SJSA1 (cell line): ENCODE data around the gene ATRNL1. TPM values are rescaled to one million over a fixed set of nuclear protein-coding genes. Genes with fewer than 3 reads are reported as not detected.
"Not testable (repeated sequence)": the region's sequence is repeated elsewhere in the genome, so short reads cannot be mapped to it uniquely, and the experiment has no call there.

ENCODE experiments used
- DNase-seq, 2 experiments: peaks; one replicate each; pipeline ENCODE4 v3.0.0-alpha.2; 2015 to 2020; ENCODE audit warnings: low spot score in 2 of 2, low read depth in 1 of 2
- H3K27ac ChIP-seq: fragments of 250-450 bp; sonication (Bioruptor Pico); 2 replicates; pipeline ENCODE4 v1.5.1; 2020; ENCODE audit warnings: mild to moderate bottlenecking, moderate library complexity
- H3K27me3 ChIP-seq: fragments of 250-450 bp; sonication (Bioruptor Pico); replicated peaks from 2 replicates; pipeline ENCODE4 v1.5.1; 2020; ENCODE audit warnings: mild to moderate bottlenecking, moderate library complexity
- H3K36me3 ChIP-seq: fragments of 250-450 bp; sonication (Bioruptor Pico); 2 replicates; pipeline ENCODE4 v1.5.1; 2020; ENCODE audit warnings: mild to moderate bottlenecking
- H3K4me1 ChIP-seq: fragments of 250-450 bp; sonication (Bioruptor Pico); replicated peaks from 2 replicates; pipeline ENCODE4 v1.6.1; 2021; ENCODE audit warnings: mild to moderate bottlenecking
- H3K4me3 ChIP-seq: fragments of 250-450 bp; sonication (Bioruptor Pico); 2 replicates; pipeline ENCODE4 v1.5.1; 2020; ENCODE audit warnings: mild to moderate bottlenecking
- H3K9me3 ChIP-seq: fragments of 250-450 bp; sonication (Bioruptor Pico); replicated peaks from 2 replicates; pipeline ENCODE4 v1.5.1; 2020; ENCODE audit warnings: mild to moderate bottlenecking
- total RNA-seq: library from RNA; depleted of rRNA; stranded (reverse); fragments of >200 nt; shearing (Covaris generic); gene quantifications from 2 replicates; pipeline ENCODE4 v1.2.3, GENCODE V29; 2014

Gene ATRNL1
- total RNA-seq, 1 experiment from 2014 or later = 32.1 TPM

DNA sequence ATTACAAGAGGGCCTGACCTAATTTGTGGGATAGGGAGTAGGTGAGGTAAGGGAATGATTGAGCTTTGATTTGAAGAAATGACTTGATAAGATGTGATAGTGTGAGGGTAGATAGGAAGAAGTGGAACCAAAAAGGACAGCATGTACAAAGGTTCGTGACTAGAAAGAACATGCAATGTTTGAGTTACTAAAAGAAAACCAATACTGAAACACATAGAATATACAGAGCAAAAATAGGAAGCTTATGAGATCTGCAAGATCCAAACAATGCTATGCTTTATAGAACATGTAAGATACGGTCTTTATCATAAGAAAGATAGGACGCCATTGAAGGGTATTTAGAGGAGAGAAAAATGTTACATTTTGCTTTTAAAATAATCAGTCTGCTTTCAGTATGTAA is 343.8 kb downstream of the ATRNL1 start:
- no peaks in the 10 kb centered on the region for H3K9me3 ChIP-seq
- no peak overlapping the region for H3K4me3 ChIP-seq
- H3K36me3 ChIP-seq = no peaks in the 10 kb centered on the region
- H3K27ac ChIP-seq = no peak overlapping the region
- DNase-seq = no peak
- no peaks in the 10 kb centered on the region for H3K27me3 ChIP-seq
- H3K4me1 ChIP-seq = no peaks in the 10 kb centered on the region

DNA sequence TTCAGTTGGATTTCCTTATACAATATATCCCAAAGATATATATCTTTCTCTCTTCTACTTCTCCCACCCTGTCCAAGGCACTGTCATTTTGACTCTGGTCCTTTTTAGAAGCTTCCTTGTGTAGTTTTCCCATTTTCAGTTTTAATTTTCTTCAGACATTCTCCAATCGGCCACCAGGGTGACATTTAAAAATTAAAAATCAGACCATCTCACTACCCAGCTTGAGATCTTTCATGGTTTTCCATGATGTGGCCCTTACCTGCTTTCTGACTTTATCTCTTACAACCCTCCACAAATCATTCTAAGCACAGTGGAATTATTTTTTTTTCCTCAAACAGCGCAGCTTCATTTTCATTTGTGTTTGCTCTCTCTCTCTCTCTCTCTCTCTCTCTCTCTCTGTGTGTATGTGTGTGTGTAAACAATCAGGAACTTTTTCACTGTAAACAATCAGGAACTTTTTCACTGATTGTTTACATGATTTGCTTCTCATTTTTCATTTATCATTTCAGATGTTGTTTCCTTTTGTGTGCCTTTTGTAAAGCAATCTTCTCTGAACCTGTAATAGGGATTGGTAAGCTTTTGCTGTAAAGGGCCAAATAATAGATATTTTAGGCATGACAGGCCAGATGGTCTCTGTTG is 348.9 kb downstream of the ATRNL1 start:
- no peaks in the 10 kb centered on the region for H3K27me3 ChIP-seq
- no peak overlapping the region for H3K4me3 ChIP-seq
- H3K9me3 ChIP-seq = no peaks in the 10 kb centered on the region
- H3K4me1 ChIP-seq = no peaks in the 10 kb centered on the region
- DNase-seq = no peak
- H3K27ac ChIP-seq = no peak overlapping the region
- H3K36me3 ChIP-seq = no peaks in the 10 kb centered on the region

DNA sequence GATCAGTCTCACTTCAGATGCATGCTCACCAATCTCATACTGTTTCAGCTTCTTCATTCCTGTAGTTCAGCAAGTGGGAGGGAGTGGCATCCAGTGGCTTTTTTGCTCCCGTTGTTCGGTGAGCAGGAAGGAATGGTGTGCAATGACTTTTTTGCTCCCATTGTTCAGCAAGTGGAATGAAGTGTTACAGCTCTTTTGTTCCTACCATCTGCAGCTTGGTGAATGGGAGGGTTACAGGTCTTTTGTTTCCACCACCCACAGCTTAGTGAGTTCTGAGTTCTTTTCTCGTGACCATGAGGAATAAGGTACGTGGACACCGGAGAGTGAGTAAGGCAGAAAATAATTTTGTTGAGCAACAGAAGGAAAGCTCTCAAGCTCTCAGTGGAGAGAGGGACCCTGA is 363.6 kb downstream of the ATRNL1 start:
- no peaks in the 10 kb centered on the region for H3K9me3 ChIP-seq
- no peak overlapping the region for H3K4me3 ChIP-seq
- no peaks in the 10 kb centered on the region for H3K4me1 ChIP-seq
- H3K27me3 ChIP-seq = no peaks in the 10 kb centered on the region
- no peaks in the 10 kb centered on the region for H3K36me3 ChIP-seq
- H3K27ac ChIP-seq = no peak overlapping the region
- no peak for DNase-seq

DNA sequence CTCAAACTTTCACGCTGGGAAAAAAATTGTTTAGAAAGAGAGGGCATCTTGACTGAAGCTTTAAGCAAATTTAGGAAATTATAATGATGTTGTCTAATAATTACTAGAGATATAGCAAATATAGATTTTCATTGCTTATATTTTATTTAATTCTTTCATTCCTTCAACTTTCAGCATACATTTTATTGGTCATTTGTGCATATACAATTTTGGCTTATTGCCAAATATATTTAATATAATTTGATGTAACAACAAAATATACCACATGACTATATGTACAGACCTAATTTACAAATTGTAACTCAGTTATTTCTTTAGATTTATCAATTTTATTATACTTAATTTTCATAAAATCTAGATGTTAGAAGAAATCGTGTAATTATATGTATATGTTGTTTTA is 390.1 kb downstream of the ATRNL1 start:
- Histone ChIP-seq H3K27ac (no peak overlapping the region), H3K36me3 (no peaks in the 10 kb centered on the region), H3K9me3 (no peaks in the 10 kb centered on the region), H3K4me3 (no peak overlapping the region), H3K27me3 (no peaks in the 10 kb centered on the region), H3K4me1 (no peaks in the 10 kb centered on the region)
- no peak for DNase-seq

DNA sequence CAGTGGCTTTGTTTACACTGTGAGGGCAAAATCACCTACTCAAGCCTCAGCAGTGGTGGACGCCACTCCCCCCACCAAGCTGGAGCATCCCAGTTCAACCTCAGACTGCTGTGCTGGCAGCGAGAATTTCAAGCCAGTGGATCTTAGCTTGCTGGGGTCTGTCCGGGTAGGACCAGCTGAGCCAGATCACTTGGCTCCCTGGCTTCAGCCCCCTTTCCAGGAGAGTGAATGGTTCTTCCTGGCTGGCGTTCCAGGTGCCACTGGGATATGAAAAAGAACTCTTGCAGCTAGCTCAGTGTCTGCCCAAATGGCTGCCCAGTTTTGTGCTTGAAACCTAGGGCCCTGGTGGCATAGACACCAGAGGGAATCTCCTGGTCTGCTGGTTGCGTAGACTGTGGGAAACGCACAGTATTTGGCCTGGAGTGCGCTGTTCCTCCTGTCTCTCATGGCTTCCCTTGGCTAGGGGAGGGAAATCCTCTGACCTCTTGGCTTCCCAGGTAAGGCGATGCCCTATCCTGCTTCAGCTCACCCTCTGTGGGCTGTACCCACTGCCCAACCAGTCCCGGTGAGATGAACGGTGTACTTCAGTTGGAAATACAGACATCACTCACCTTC is 398.5 kb downstream of the ATRNL1 start:
- Histone ChIP-seq H3K4me3 (no peak overlapping the region), H3K27ac (no peak overlapping the region), H3K4me1 (no peaks in the 10 kb centered on the region), H3K27me3 (no peaks in the 10 kb centered on the region), H3K36me3 (no peaks in the 10 kb centered on the region), H3K9me3 (no peaks in the 10 kb centered on the region)
- no peak for DNase-seq

DNA sequence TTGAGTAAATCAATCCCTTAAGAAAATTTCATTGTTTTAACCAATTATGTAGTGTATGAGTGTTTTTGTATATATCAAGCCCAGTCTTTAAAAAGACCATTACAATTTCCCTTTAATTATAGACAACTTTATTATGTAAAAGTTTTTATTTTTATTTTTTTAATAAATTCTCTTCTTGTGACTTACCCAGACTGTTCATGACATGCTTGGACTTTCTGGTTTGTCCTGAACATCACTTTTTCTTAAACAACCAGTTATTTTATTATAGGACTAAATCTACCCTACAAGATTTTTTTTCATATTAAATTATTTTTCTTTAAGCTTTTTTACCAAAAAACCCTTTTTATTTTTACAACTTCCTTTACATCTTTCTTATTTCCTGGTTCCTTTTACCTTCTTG is 410.4 kb downstream of the ATRNL1 start:
- no peaks in the 10 kb centered on the region for H3K36me3 ChIP-seq
- DNase-seq = no peak
- H3K9me3 ChIP-seq = no peaks in the 10 kb centered on the region
- H3K4me3 ChIP-seq = no peak overlapping the region
- H3K4me1 ChIP-seq = no peaks in the 10 kb centered on the region
- H3K27ac ChIP-seq = no peak overlapping the region
- H3K27me3 ChIP-seq = no peaks in the 10 kb centered on the region

DNA sequence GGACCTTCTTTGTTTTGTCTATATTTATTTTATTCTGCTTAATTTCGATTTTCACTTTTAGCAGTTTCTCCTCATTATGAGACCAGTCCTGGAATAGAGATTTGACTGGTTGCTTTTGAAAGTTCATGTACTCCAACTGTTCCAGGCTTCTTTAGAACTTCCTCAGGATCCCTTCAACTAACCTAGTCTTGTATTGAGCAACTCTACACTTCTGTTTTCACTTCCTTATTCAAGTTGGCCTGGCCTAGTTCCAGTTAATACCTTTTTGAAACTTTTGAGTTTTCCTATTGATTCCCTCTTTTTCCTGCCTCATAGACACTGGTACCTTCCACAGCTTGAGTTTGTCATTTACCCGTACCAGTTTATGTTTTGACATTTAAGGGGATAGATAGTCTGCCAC is 421.7 kb downstream of the ATRNL1 start:
- DNase-seq = no peak
- Histone ChIP-seq H3K27ac (no peak overlapping the region), H3K9me3 (no peaks in the 10 kb centered on the region), H3K36me3 (no peaks in the 10 kb centered on the region), H3K27me3 (no peaks in the 10 kb centered on the region), H3K4me3 (no peak overlapping the region), H3K4me1 (no peaks in the 10 kb centered on the region)

DNA sequence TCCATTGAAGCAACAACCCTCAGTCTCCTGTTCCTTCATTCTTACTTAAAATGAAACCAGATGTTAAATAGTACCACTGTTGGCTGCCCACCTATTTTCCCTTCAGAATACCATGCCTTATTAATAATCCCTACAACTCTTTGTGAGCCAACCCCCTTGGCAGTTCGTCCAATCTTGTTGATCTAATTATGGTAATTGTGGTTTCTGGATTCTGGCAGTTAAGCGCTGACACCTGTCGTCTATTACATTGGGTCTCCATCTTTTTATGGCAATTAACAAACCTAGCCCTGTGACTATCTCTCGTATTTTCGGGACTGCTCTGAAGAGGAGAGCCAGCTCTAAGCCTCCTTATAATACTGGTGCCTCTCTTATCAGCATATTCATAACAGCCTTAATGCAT is 432.0 kb downstream of the ATRNL1 start:
- no peaks in the 10 kb centered on the region for H3K27me3 ChIP-seq
- no peaks in the 10 kb centered on the region for H3K36me3 ChIP-seq
- no peaks in the 10 kb centered on the region for H3K4me1 ChIP-seq
- no peaks in the 10 kb centered on the region for H3K9me3 ChIP-seq
- no peak for DNase-seq
- no peak overlapping the region for H3K27ac ChIP-seq
- no peak overlapping the region for H3K4me3 ChIP-seq

DNA sequence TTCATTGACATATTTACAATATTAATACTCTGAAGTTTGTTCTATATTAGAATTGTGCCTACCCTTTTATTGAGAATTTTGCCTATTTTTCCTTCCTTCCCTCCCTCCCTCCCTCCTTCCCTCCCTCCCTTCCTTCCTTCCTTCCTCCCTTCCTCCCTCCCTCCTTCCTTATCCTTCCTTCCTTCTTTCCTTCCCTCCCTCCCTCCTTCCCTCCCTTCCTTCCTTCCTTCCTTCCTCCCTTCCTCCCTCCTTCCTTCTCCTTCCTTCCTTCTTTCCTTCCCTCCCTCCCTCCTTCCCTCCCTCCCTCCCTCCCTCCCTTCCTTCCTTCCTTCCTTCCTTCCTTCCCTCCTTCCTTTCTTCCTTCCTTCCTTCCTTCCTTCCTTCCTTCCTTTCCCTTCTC is 434.5 kb downstream of the ATRNL1 start:
- not testable (repeated sequence) for H3K4me1 ChIP-seq, H3K9me3 ChIP-seq, H3K4me3 ChIP-seq, H3K27me3 ChIP-seq, H3K36me3 ChIP-seq, DNase-seq, H3K27ac ChIP-seq

DNA sequence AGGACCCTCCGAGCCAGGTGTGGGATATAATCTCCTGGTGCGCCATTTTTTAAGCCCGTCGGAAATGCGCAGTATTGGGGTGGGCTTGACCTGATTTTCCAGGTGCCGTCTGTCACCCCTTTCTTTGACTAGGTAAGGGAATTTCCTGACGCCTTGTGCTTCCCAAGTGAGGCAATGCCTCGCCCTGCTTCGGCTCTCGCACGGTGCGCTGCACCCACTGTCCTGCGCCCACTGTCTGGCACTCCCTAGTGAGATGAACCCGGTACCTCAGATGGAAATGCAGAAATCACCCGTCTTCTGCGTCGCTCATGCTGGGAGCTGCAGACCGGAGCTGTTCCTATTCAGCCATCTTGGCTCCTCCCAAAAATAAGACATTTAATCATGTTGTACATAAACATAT is 443.2 kb downstream of the ATRNL1 start:
- H3K27me3 ChIP-seq, DNase-seq, H3K36me3 ChIP-seq, H3K27ac ChIP-seq, H3K4me3 ChIP-seq, H3K4me1 ChIP-seq, H3K9me3 ChIP-seq: not testable (repeated sequence)

DNA sequence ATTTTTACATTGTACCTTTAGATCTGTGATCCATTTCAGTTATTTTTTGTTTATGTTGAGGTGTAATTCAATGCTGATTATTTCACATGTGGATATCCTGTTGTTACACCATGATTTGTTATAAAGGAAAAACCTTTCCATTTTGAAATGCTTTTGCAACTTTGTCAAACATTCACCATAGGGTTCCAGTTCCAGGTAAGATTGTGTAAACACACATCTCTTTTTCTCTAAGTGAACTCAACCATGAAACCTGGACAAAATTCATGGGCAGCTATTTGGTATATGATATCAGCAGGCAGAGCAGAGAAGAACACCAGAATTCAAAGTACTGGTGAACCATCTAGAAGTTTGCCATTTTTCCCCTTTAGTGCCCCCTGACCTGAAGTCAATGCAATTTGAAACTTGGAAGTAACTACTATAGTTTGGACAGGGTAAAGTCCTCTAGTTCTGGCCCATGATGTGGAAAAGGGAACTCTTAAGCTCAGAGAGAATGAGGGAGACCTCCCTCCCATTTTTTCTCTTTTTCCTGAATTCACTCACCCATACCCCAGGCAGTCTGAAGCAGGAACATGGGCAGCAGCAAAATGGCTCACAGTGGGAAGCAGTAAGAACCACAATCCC is 446.1 kb downstream of the ATRNL1 start:
- H3K9me3 ChIP-seq = no peaks in the 10 kb centered on the region
- DNase-seq = no peak
- no peak overlapping the region for H3K4me3 ChIP-seq
- H3K27me3 ChIP-seq = no peaks in the 10 kb centered on the region
- H3K36me3 ChIP-seq = no peaks in the 10 kb centered on the region
- no peaks in the 10 kb centered on the region for H3K4me1 ChIP-seq
- H3K27ac ChIP-seq = no peak overlapping the region

DNA sequence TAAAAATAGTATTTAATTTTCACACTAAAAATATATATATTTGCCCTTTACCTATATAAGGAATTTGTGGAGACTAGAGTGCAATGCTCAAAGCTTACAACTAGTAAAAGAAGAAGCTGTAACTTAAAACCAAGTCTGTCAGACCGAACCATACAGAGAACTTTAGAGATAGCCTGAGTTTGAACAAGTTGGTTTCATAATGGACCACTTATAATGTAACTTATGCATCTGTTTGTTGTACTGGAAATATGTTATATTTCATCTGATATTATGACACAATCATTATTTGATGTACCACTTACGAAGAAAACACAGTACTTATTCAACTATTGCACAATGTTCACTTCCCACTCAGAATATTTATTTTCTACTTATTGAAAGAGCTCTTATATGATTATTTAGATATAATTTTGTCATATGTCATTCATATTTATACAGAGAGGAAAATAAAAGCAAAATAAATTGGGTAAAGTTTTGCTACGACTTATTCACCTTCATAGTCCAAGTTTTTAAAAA is 462.8 kb downstream of the ATRNL1 start:
- no peak overlapping the region for H3K4me3 ChIP-seq
- H3K27ac ChIP-seq = no peak overlapping the region
- DNase-seq = no peak
- H3K27me3 ChIP-seq = no peaks in the 10 kb centered on the region
- no peaks in the 10 kb centered on the region for H3K4me1 ChIP-seq
- H3K9me3 ChIP-seq = no peaks in the 10 kb centered on the region
- H3K36me3 ChIP-seq = no peaks in the 10 kb centered on the region

DNA sequence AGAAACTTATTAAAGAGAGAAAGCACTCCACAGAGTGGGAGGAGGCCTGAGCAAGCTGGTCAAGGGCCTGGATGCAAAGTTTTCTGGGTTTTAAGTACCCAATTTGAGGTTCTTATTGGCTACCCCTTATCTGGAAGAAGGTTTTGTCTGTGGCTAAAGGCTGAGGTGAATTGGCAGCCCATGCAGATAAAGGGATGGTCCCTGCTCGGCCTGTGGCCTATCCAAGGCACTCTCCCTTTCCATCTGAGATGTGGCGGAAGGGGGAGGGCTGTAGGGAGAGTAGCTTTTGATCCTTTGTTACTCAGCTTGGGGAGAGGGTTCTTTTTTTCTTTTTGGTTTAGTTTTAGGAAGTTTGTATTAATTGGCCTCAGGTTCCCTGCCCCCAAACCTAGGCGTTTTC is 465.1 kb downstream of the ATRNL1 start:
- H3K27ac ChIP-seq = no peak overlapping the region
- no peaks in the 10 kb centered on the region for H3K27me3 ChIP-seq
- no peaks in the 10 kb centered on the region for H3K9me3 ChIP-seq
- no peak overlapping the region for H3K4me3 ChIP-seq
- no peaks in the 10 kb centered on the region for H3K36me3 ChIP-seq
- DNase-seq = no peak
- no peaks in the 10 kb centered on the region for H3K4me1 ChIP-seq

DNA sequence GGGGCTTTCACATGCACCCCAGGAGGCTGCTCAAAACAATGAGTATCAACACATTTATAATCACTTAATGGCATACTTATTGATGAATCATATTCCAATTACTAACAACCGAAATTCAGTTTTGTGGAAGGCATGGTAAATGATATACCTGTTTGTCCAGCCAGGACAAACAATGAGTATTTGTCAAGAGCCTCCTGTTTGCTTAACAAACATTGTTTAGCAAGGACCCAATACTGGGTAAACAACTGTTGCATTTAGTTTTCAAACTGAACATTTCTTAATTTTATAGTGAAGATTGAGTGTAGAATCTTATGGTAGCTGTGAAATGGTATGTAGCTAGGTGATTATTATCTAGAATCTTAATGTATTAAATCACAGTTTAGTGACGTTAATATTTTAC is 473.7 kb downstream of the ATRNL1 start:
- Histone ChIP-seq H3K27me3 (no peaks in the 10 kb centered on the region), H3K9me3 (no peaks in the 10 kb centered on the region), H3K36me3 (no peaks in the 10 kb centered on the region), H3K4me3 (no peak overlapping the region), H3K4me1 (no peaks in the 10 kb centered on the region), H3K27ac (no peak overlapping the region)
- no peak for DNase-seq
